ENCODE data around the gene SMIM24. TPM values are rescaled to one million over a fixed set of nuclear protein-coding genes. Genes with fewer than 3 reads are reported as not detected.

SMIM24 gene
- total and polyA plus RNA-seq, 9 of the 15 experiments (the other 6 are each of a cell fraction or from before 2014, with no cell fraction given): 0.45 to 12.3 (median 1.4) TPM; not detected in 1

- TF ChIP-seq CUX1 (CRISPR knock-in tag; IDR thresholded peaks at IDR 0.05) (no peak), BHLHE40 (IDR thresholded peaks at IDR 0.05; ENCODE audit: low read length) (no peak; the same call in none of the 2 replicates), THAP12 (CRISPR knock-in tag; IDR thresholded peaks at IDR 0.05) (no peak), WHSC1 (IDR thresholded peaks at IDR 0.05; ENCODE audit: low read length) (no peak), MNT (conservative IDR thresholded peaks at IDR 0.05) (peak; percentile 77 to 92), E2F8 (IDR thresholded peaks at IDR 0.05; ENCODE audit: low read depth, partially characterized antibody) (peak; percentile 94), CREB1 (IDR thresholded peaks at IDR 0.05) (peak; percentile 54; the same call in 1 of the 2 replicates), CREB1 (CRISPR knock-in tag; IDR thresholded peaks at IDR 0.05) (peak; percentile 69), ZNF311 (CRISPR knock-in tag; IDR thresholded peaks at IDR 0.05) (0 out of 2 replicates have a peak, but pooled peaks have one; percentile 65), KLF10 (CRISPR knock-in tag; IDR thresholded peaks at IDR 0.05) (no peak), HDAC2 (IDR thresholded peaks at IDR 0.05) (peak; percentile 98)
Measured at GRCh38 chr19:3434630-3435553, 45.4 kb downstream of the SMIM24 start (continued).
